PC-3 (cell line): ENCODE measurements around the gene PCNX2.

ENCODE experiments used
- EZH2 ChIP-seq: fragments of 300-600 bp; sonication (generic); IDR thresholded peaks from one replicate; pipeline ENCODE4 v1.6.1; 2017; ENCODE audit warnings: antibody characterized with exemption, mild to moderate bottlenecking, low read length; ENCODE audit not compliant: unreplicated experiment
- EZH2phosphoT487 ChIP-seq: fragments of 300-600 bp; sonication (generic); IDR thresholded peaks from 2 replicates; pipeline ENCODE4 v1.6.1; 2018; ENCODE audit warnings: mild to moderate bottlenecking, antibody characterized with exemption, low read length, borderline replicate concordance
- TF ChIP-seq, protein P1 (sequence below): fragments of 300-600 bp; sonication (generic); conservative IDR thresholded peaks from 2 replicates; pipeline ENCODE4 v1.5.1; 2017; ENCODE audit warnings: antibody characterized with exemption, low read depth, mild to moderate bottlenecking, low read length

DNA sequence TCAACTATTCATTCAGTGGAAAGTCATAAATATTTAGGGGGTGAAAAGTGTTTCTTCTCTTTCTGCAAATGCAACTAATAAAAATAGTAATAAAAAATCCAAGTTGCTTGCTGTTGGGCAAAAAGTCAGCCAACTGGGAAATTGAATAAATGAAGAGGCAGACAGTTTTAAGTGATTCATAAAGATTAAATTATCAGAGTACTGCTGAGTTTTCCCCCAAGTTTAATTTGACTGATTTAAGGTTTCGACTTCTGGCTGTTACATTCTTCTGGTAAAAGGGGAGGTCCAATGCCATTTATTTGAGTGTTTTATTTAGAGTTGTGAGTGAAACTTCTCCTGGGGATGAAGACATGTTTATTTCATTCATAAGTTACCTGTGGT, 219.6 kb downstream of the PCNX2 start:
- no peak for TF ChIP-seq EZH2
- TF ChIP-seq, protein P1, sequence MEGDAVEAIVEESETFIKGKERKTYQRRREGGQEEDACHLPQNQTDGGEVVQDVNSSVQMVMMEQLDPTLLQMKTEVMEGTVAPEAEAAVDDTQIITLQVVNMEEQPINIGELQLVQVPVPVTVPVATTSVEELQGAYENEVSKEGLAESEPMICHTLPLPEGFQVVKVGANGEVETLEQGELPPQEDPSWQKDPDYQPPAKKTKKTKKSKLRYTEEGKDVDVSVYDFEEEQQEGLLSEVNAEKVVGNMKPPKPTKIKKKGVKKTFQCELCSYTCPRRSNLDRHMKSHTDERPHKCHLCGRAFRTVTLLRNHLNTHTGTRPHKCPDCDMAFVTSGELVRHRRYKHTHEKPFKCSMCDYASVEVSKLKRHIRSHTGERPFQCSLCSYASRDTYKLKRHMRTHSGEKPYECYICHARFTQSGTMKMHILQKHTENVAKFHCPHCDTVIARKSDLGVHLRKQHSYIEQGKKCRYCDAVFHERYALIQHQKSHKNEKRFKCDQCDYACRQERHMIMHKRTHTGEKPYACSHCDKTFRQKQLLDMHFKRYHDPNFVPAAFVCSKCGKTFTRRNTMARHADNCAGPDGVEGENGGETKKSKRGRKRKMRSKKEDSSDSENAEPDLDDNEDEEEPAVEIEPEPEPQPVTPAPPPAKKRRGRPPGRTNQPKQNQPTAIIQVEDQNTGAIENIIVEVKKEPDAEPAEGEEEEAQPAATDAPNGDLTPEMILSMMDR = no peak
- no peak for TF ChIP-seq EZH2phosphoT487
